PFSK-1 (cell line): ENCODE data around the gene FERMT2.

Experiments used
- FOXP2 ChIP-seq: optimal IDR thresholded peaks from 2 replicates; pipeline ENCODE3; 2011; ENCODE audit warnings: borderline replicate concordance, control low read depth, inconsistent platforms; ENCODE audit not compliant: insufficient read depth; ENCODE audit errors: extremely low read length, extremely low read depth
- POLR2AphosphoS5 ChIP-seq: IDR thresholded peaks from 2 replicates; pipeline ENCODE4 v1.6.1; 2012; ENCODE audit warnings: low read depth, mild to moderate bottlenecking, control low read depth, low read length, moderate library complexity
- REST ChIP-seq, 2 experiments: IDR thresholded peaks; 2 replicates each; pipeline versions ENCODE4 v1.6.1 to v1.8.0; 2011 to 2012; ENCODE audit warnings: low read depth in 2 of 2, low read length in 2 of 2, control low read depth in 1 of 2, inconsistent platforms in 1 of 2, mild to moderate bottlenecking in 1 of 2, moderate library complexity in 1 of 2; ENCODE audit not compliant: insufficient read depth in 1 of 2
- SIN3A ChIP-seq: IDR thresholded peaks from 2 replicates; pipeline ENCODE4 v1.6.1; 2012; ENCODE audit warnings: mild to moderate bottlenecking, low read length, moderate library complexity, borderline replicate concordance; ENCODE audit not compliant: insufficient read depth
- TAF1 ChIP-seq: IDR thresholded peaks from 2 replicates; pipeline ENCODE4 v1.6.1; 2012; ENCODE audit warnings: low read length, control low read depth, borderline replicate concordance; ENCODE audit not compliant: insufficient read depth

Gene FERMT2

GRCh38 chr14:52873065-52873464, 77.8 kb downstream of the FERMT2 start:
- TF ChIP-seq FOXP2 (no peak), SIN3A (no peak), REST (IDR thresholded peaks at IDR 0.05; ENCODE audit: insufficient read depth in 1 of 2, low read depth in 2 of 2, low read length in 2 of 2) (no peak), TAF1 (no peak), POLR2AphosphoS5 (no peak)

GRCh38 chr14:52871606-52872005, 79.2 kb downstream of the FERMT2 start:
- no peak for TF ChIP-seq FOXP2
- TF ChIP-seq SIN3A: no peak
- no peak for TF ChIP-seq REST (IDR thresholded peaks at IDR 0.05; ENCODE audit: insufficient read depth in 1 of 2, low read depth in 2 of 2, low read length in 2 of 2)
- no peak for TF ChIP-seq POLR2AphosphoS5
- TF ChIP-seq TAF1: no peak

GRCh38 chr14:52868911-52869618, 81.8 kb downstream of the FERMT2 start:
- TF ChIP-seq TAF1 (no peak), SIN3A (no peak), REST (IDR thresholded peaks at IDR 0.05; ENCODE audit: insufficient read depth in 1 of 2, low read depth in 2 of 2, low read length in 2 of 2) (no peak), FOXP2 (no peak)

GRCh38 chr14:52863334-52863700, 87.5 kb downstream of the FERMT2 start:
- TF ChIP-seq TAF1 (no peak), SIN3A (no peak), FOXP2 (no peak), POLR2AphosphoS5 (no peak), REST (IDR thresholded peaks at IDR 0.05; ENCODE audit: insufficient read depth in 1 of 2, low read depth in 2 of 2, low read length in 2 of 2) (no peak)

- TF ChIP-seq TAF1 (no peak), POLR2AphosphoS5 (no peak), FOXP2 (no peak), SIN3A (no peak), REST (IDR thresholded peaks at IDR 0.05; ENCODE audit: insufficient read depth in 1 of 2, low read depth in 2 of 2, low read length in 2 of 2) (no peak)
Measured at GRCh38 chr14:52862632-52863333, 88.1 kb downstream of the FERMT2 start.
